ENCODE results near the gene SLC31A1.
"Not testable (repeated sequence)": the region's sequence is repeated elsewhere in the genome, so short reads cannot be mapped to it uniquely, and the experiment has no call there.

Gene SLC31A1

DNA sequence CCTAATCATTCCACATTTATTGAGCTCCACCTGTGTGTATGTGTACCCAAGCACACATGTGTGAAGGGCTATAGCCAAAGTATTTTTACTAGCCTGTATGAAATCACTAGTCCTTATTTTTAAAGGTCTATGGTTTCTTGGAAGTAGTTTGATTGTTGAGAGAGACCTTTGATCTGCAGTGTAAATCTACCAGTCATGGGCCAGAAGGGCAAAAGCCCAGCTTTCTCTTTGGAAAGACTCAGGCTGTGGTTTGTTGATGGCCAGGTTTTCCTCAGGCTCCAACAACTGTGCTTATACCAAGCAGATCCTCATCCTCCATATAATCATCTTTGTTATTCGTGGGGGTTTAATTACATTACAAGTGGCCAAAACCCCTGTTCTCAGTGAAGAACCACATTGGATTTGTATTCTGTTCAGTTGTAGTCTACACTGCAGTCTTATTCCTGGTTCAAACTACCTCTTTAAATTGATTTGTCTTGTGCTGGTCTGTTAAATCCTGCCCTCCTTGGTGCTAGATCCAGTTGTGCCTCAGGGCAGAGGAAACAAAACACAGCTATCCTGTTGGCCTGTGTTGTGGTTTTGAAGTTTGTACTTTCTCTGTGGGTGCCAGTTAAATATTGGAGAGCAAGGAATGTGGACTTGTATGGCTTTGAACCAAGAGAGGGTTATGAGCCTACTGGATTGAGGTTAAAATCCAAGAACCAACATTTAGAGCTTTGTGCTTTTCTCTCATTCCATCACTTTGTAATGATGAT, 40.8 kb downstream of the SLC31A1 start:
- no peak for DNase-seq (ENCODE audit: low read depth in 2 of 2)

GRCh38 chr9:113266174-113266573, 44.8 kb downstream of the SLC31A1 start:
- no peak for DNase-seq (ENCODE audit: low read depth in 2 of 2)

- no peak for DNase-seq (ENCODE audit: low read depth in 2 of 2)
Measured at GRCh38 chr9:113267911-113268566, 46.7 kb downstream of the SLC31A1 start.

DNA sequence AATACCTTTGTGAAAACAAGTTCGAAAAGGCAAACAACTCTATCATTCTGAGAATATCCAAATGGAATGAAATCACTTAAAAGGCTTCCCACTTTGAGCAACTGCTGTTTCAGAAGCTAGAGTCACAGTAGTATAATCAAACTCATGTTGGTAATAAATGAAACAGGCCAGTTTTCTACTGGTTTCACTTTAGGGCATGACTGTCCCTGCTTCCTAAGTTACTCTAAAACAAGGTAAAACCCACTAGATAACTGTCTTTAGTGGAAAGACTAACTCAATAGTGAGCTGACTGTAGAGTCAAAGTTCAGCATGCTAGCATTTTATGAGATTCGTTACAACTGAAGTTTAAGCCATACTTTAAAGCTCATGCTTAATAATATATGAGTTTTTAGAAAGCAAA, 48.0 kb downstream of the SLC31A1 start:
- no peak for DNase-seq (ENCODE audit: low read depth in 2 of 2)

GRCh38 chr9:113269871-113270270, 48.5 kb downstream of the SLC31A1 start:
- DNase-seq (ENCODE audit: low read depth in 2 of 2), result no peak

DNA sequence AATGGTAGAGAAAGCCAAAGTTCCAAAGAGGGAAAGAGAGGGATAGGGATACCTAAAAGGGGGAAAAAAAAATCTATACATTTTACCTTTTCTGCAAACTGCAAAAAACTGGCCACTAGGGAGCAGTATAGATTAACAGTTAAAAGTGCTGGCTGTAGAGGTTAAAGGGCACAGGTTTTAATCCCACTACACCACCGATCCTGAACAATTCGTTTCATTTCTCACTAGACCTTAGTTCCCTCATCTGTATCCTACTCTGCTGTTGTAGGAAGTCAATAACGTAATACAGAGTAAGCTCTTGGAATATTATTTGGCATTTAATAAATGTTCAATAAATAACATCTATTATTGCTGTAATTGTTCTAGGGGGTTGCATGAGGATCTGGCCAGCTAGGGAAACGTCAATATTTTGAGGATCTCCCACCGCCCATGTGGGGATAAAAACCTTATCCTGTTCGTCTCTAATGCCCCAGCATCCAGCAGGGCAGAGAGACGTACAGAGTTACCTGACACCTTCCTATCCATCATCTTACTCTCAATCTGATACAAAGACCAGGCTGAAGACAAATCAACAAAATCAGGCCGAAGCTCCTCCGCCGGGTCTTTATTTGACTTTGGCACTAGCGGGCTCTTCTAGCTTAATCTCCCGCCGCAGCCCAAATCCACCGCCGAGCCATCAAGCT, 53.3 kb downstream of the SLC31A1 start:
- peak in 1 of 2 donors; percentile 35 for DNase-seq (ENCODE audit: low read depth in 2 of 2)

DNA sequence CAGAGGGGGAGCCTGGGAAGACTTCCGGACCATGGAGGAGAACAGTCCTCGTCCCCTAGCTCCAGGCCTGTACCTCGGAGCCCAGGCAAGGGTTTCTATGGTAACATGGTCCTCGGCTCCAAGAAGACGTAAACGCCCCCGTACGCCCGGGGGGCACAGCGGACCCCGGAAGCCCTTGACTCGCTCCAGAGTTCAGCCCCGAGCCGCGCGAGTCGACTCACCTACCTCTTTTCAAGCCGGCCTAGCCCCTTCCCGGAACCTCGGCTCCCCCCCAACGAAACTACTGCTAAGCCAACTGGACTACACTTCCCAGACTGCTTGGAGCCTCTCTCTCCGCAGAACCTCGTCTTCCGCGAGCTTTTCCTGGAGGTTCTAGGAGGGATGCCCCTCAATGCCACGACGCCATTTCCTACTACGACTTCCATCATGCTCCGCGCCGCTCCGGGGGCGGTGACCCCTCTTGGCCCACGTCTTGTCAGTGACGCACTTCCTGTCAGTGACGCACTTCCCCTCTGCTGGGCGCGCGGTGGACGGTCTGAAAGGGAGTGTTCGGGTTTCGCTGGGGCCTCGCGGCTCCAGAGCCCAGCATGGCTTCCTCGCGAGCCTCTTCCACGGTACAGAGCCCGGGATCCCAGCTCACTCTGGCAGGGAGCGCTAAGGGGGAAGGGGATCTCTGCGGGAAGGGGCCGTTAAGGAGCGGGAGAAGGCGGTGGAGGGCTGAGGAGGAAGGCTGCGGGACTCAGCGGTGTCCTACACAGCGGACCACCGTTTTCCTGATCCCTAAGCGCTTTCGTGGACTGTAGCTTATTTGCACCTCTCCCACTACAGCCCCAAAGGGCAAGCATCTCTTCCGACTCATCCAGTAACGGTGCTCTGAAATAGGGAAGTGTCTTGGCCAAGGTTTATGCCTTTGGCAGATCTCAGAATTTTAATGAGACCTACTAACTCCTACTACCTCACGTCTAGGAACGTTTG, 54.1 kb downstream of the SLC31A1 start, which contains the start of the genes CDC26 and PRPF4:
CDC26 (minus strand) TSS at position 416 of the 975 bp plus-strand sequence. CDS start 3,065 bp downstream, outside the sequence.
PRPF4 (plus strand) TSS at position 502 of the 975 bp plus-strand sequence; CDS start at position 588, 86 bp downstream.
- peak; percentile 91 to 93 for DNase-seq (ENCODE audit: low read depth in 2 of 2)

DNA sequence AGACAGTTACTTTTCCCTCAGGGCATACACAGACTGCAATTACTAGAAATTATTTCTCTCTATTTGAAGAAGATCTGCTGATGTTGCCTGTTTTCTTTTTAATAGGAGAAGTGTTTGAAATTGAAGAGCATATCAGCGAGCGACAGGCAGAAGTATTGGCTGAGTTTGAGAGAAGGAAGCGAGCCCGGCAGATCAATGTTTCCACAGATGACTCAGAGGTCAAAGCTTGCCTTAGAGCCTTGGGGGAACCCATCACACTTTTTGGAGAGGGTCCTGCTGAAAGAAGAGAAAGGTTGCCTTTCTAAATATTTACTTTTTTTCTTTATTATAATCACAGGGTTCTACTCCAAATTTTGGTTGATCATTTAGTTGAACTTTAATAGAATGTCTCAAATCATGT, 57.5 kb downstream of the SLC31A1 start:
- no peak for DNase-seq (ENCODE audit: low read depth in 2 of 2)

- no peak for DNase-seq (ENCODE audit: low read depth in 2 of 2)
Measured at GRCh38 chr9:113281356-113281755, 60.0 kb downstream of the SLC31A1 start.

- no peak for DNase-seq (ENCODE audit: low read depth in 2 of 2)
Measured at GRCh38 chr9:113289091-113289490, 67.7 kb downstream of the SLC31A1 start.

GRCh38 chr9:113290052-113290607, 68.8 kb downstream of the SLC31A1 start:
- DNase-seq (ENCODE audit: low read depth in 2 of 2), result no peak

GRCh38 chr9:113293285-113293878, 72.0 kb downstream of the SLC31A1 start:
- DNase-seq (ENCODE audit: low read depth in 2 of 2), result no peak

- DNase-seq (ENCODE audit: low read depth in 2 of 2), result not testable (repeated sequence)
Measured at GRCh38 chr9:113296247-113296646, 74.9 kb downstream of the SLC31A1 start.

- no peak for DNase-seq (ENCODE audit: low read depth in 2 of 2)
Measured at GRCh38 chr9:113296796-113297558, 75.6 kb downstream of the SLC31A1 start.

DNA sequence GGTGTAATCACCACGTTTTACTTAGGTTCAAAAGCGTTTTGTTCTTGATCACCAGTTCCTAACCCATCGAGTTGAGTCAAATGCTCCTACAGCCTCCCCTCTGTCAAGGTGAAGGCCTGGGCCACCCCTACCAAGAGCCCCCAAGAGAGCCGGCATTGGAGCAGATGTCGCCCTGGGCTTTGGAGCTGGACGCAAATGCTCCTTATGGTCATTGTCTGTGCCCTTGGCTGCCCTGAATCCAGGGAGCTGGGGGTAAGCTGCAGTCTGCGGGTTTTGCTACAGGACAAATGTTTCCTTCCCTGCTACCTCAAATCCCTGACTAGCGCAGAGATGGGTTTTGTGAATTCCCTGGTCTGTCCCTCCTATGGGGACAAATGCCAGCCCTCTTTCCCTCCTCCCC, 77.0 kb downstream of the SLC31A1 start:
- DNase-seq (ENCODE audit: low read depth in 2 of 2), result no peak

DNA sequence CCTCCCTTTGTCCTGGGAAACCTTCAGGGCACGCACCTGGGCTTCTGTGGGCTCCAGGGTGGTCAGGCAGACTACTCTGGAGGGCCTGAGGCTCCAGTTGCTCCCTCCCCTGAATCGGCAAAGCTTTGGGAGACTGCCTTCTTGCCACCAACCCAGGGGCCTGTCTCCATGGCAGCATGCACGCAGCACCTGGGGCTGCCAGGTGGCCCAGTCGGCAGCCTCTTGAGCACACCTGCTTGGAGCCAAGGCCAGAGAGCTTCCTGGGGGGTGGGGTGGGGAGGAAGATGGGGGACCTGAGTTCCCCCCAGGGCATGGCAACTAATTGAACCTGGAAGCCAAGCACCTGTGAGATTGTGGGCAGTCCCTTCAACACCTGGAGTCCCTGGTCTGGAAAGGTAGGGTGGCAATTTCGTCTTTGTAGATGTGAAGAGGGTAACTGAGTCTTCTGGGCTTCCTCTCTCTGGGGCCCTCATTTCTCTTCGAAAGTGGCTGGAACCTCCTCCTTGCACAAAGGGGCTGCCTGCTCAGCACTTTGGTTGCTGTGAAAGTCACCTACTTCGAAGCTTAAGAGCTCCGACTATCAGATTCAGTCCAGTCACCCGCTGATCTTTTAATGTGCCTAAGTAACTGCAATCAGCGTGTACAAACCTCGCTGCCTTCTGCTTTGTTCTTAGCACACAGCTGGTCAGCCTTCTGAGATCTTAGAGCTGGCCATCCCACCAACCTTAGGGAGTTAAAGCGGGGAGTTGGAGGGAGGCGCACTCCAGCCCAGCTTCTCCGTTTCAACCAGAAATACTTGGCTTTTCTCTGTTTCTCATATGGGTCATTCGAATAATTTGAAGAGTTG, 77.8 kb downstream of the SLC31A1 start:
- no peak for DNase-seq (ENCODE audit: low read depth in 2 of 2)

GRCh38 chr9:113299800-113300292, 78.5 kb downstream of the SLC31A1 start:
- no peak for DNase-seq (ENCODE audit: low read depth in 2 of 2)

DNA sequence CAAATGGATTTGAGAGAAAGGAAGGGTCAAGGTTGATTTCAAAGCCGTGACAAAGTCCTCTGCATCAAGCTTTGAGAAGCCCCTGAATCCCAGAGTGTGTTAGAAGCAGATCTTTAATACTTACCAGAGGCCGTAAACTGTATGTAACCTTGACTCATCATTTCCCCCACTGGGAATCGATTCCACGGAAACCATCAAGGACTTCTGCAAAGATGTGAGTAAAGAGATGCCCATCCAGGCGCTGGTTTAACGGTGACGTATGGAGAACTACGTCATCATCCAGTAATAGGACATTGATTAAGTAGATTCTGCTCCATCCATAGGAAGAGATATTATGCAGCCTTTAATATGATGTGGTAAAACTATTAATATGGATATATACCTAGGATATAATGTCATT, 80.2 kb downstream of the SLC31A1 start:
- no peak for DNase-seq (ENCODE audit: low read depth in 2 of 2)

All from activated CD4-positive, alpha-beta T cell treated with anti-CD3 and anti-CD28 coated beads for 24 hours (primary cell).